Gastrocnemius medialis (tissue), 4 donors: Measurements from ENCODE around the gene ISLR2. TPM values are rescaled to one million over a fixed set of nuclear protein-coding genes. Genes with fewer than 3 reads are reported as not detected.

Experiments used
- ATAC-seq, 2 donors: fragments of 150-250 bp; one replicate each; pipeline ENCODE4 v1.9.1; 2016
- DNase-seq, 2 donors: peaks; one replicate each; pipeline ENCODE4 v3.0.0-alpha.2; 2019
- H3K27ac ChIP-seq, 4 donors: fragments of 200-600 bp; sonication (generic); 1 replicate in 1 of 4; 2 replicates in 3 of 4; pipeline ENCODE4 v1.5.1; 2016 to 2018; ENCODE audit warnings: mild to moderate bottlenecking in 2 of 4, moderate library complexity in 1 of 4
- H3K27me3 ChIP-seq, 3 donors: fragments of 200-600 bp; sonication (generic) in 2 of 3; 1 replicate in 1 of 3; 2 replicates in 2 of 3; pipeline versions ENCODE4 v1.5.1 to v1.6.0; 2016 to 2019; ENCODE audit warnings: mild to moderate bottlenecking in 1 of 3, moderate library complexity in 1 of 3
- H3K36me3 ChIP-seq, 2 donors: fragments of 200-600 bp; sonication (generic) in 1 of 2; one replicate each; pipeline ENCODE4 v1.5.1; 2017 to 2018
- H3K4me1 ChIP-seq, 2 donors: fragments of 200-600 bp; sonication (generic) in 1 of 2; one replicate each; pipeline ENCODE4 v1.5.1; 2016 to 2017; ENCODE audit warnings: mild to moderate bottlenecking in 2 of 2
- H3K4me3 ChIP-seq, 4 donors: fragments of 200-600 bp; sonication (generic) in 3 of 4; 1 replicate in 1 of 4; 2 replicates in 3 of 4; pipeline ENCODE4 v1.5.1; 2016 to 2019; ENCODE audit warnings: mild to moderate bottlenecking in 2 of 4
- H3K9me3 ChIP-seq, 3 donors: fragments of 200-600 bp; sonication (generic) in 2 of 3; 1 replicate in 1 of 3; 2 replicates in 2 of 3; pipeline ENCODE4 v1.5.1; 2016 to 2019
- POLR2A ChIP-seq, 2 donors: fragments of 450-650 bp; IDR thresholded peaks; one replicate each; pipeline ENCODE4 v1.6.1; 2017; ENCODE audit warnings: antibody characterized with exemption in 2 of 2, mild to moderate bottlenecking in 2 of 2, moderate library complexity in 2 of 2
- in situ Hi-C, 4 donors: fragments of 200-750 bp; cut with MboI; loops; one replicate each; pipeline versions ENCODE4 v1.15.0 to v1.8.0; 2017; ENCODE audit warnings: low sequenced_read_pairs in 4 of 4
- intact Hi-C: fragments of 100-400 bp; cut with DNase I; formaldehyde crosslinking; loops from one replicate; pipeline ENCODE4 v1.15.1; 2023; ENCODE audit warnings: low total_unique reads
- total RNA-seq, 4 donors: library from RNA; depleted of rRNA; stranded (reverse); fragments of >200 nt; gene quantifications; one replicate each; pipeline versions ENCODE4 v1.1.0 to v1.2.3, GENCODE V29; 2016
- TF ChIP-seq, protein P1 (sequence below), 5 experiments: fragments of 450-650 bp in 3 of 5; fragments of 200-600 bp in 2 of 5; sonication (generic) in 2 of 5; IDR thresholded peaks in 4 of 5; conservative IDR thresholded peaks in 1 of 5; 1 replicate in 4 of 5; 2 replicates in 1 of 5; pipeline ENCODE4 v1.5.1; 2016 to 2019; ENCODE audit warnings: antibody characterized with exemption in 5 of 5, mild to moderate bottlenecking in 3 of 5, moderate library complexity in 3 of 5

The ISLR2 gene
- total RNA-seq, 4 donors from 2014 or later = 0.62 to 3.9 (median 2.0) TPM

GRCh38 chr15:74132681-74133651, 2.6 kb downstream of the ISLR2 start:
- Histone ChIP-seq H3K4me3 (no peak overlapping the region), H3K9me3 (no peaks in the 10 kb centered on the region), H3K27ac (peak overlapping the region in 1 of 4 donors; percentile 55), H3K27me3 (peaks cover 84 to 95% (median 94%) of the 10 kb centered on the region in 3 donors), H3K36me3 (no peaks in the 10 kb centered on the region), H3K4me1 (peaks cover 6 to 37% of the 10 kb centered on the region in 2 donors)
- TF ChIP-seq POLR2A (IDR thresholded peaks at IDR 0.05) = no peak
- TF ChIP-seq, protein P1, sequence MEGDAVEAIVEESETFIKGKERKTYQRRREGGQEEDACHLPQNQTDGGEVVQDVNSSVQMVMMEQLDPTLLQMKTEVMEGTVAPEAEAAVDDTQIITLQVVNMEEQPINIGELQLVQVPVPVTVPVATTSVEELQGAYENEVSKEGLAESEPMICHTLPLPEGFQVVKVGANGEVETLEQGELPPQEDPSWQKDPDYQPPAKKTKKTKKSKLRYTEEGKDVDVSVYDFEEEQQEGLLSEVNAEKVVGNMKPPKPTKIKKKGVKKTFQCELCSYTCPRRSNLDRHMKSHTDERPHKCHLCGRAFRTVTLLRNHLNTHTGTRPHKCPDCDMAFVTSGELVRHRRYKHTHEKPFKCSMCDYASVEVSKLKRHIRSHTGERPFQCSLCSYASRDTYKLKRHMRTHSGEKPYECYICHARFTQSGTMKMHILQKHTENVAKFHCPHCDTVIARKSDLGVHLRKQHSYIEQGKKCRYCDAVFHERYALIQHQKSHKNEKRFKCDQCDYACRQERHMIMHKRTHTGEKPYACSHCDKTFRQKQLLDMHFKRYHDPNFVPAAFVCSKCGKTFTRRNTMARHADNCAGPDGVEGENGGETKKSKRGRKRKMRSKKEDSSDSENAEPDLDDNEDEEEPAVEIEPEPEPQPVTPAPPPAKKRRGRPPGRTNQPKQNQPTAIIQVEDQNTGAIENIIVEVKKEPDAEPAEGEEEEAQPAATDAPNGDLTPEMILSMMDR (IDR thresholded peaks at IDR 0.05 in 4 of 5, conservative IDR thresholded peaks at IDR 0.05 in 1 of 5) = no peak
- no peak for DNase-seq
- intact Hi-C loops = no loop called here
- ATAC-seq = no peak
- in situ Hi-C loops = loop anchor here in 1 of 4 donors (10.0 kb wide), 1 partner anchor 172 kb away; no protein-coding TSS in a partner anchor

- ATAC-seq (no peak), DNase-seq (no peak)
- Histone ChIP-seq H3K4me3 (no peak overlapping the region), H3K36me3 (no peaks in the 10 kb centered on the region), H3K9me3 (no peaks in the 10 kb centered on the region), H3K27ac (no peak overlapping the region), H3K4me1 (peaks cover 6 to 35% of the 10 kb centered on the region in 2 donors), H3K27me3 (peaks cover 75 to 86% (median 85%) of the 10 kb centered on the region in 3 donors)
- intact Hi-C loops (no loop called here), in situ Hi-C loops (loop anchor here in 1 of 4 donors (10.0 kb wide), 1 partner anchor 171 kb away; no protein-coding TSS in a partner anchor)
- TF ChIP-seq, protein P1 (IDR thresholded peaks at IDR 0.05 in 4 of 5, conservative IDR thresholded peaks at IDR 0.05 in 1 of 5) = no peak
Measured at GRCh38 chr15:74133694-74134386, 3.5 kb downstream of the ISLR2 start.

GRCh38 chr15:74134387-74135027, 4.1 kb downstream of the ISLR2 start:
- no peak overlapping the region for H3K4me3 ChIP-seq
- no peak for DNase-seq
- intact Hi-C loops (loop anchor here (5.0 kb wide), 1 partner anchor 38 kb away; the partner anchor contains the start of gene ISLR), in situ Hi-C loops (loop anchor here in 1 of 4 donors (10.0 kb wide), 1 partner anchor 170 kb away; no protein-coding TSS in a partner anchor)
- peaks cover 69 to 79% (median 78%) of the 10 kb centered on the region in 3 donors for H3K27me3 ChIP-seq
- no peaks in the 10 kb centered on the region for H3K36me3 ChIP-seq
- peaks cover 6 to 35% of the 10 kb centered on the region in 2 donors for H3K4me1 ChIP-seq
- TF ChIP-seq, protein P1 (IDR thresholded peaks at IDR 0.05 in 4 of 5, conservative IDR thresholded peaks at IDR 0.05 in 1 of 5) = peak in 2 of 5 experiments; percentile 10 to 38
- no peak for TF ChIP-seq POLR2A (IDR thresholded peaks at IDR 0.05)
- ATAC-seq = no peak
- no peak overlapping the region for H3K27ac ChIP-seq
- H3K9me3 ChIP-seq = no peaks in the 10 kb centered on the region

GRCh38 chr15:74135041-74135565, 4.7 kb downstream of the ISLR2 start:
- Histone ChIP-seq H3K36me3 (no peaks in the 10 kb centered on the region), H3K4me1 (peaks cover 6 to 29% of the 10 kb centered on the region in 2 donors), H3K27ac (peak overlapping the region in 2 of 4 donors; percentile 63 to 77), H3K4me3 (peak overlapping the region in 3 of 4 donors; percentile 53 to 62 (median 54)), H3K9me3 (no peaks in the 10 kb centered on the region), H3K27me3 (peaks cover 65 to 73% (median 72%) of the 10 kb centered on the region in 3 donors)
- TF ChIP-seq POLR2A (IDR thresholded peaks at IDR 0.05) = no peak
- TF ChIP-seq, protein P1 (IDR thresholded peaks at IDR 0.05 in 4 of 5, conservative IDR thresholded peaks at IDR 0.05 in 1 of 5) = no peak
- in situ Hi-C loops (loop anchor here in 1 of 4 donors (10.0 kb wide), 1 partner anchor 170 kb away; no protein-coding TSS in a partner anchor), intact Hi-C loops (loop anchor here (5.0 kb wide), 1 partner anchor 37 kb away; the partner anchor contains the start of gene ISLR)
- ATAC-seq (no peak), DNase-seq (no peak)
